GM19238 (cell line): Measurements from ENCODE around the gene REEP3.

ENCODE experiments used
- DNase-seq: peaks from one replicate; pipeline ENCODE4 v3.0.0; 2011; ENCODE audit warnings: low spot score; ENCODE audit not compliant: insufficient read length

The REEP3 gene

DNA sequence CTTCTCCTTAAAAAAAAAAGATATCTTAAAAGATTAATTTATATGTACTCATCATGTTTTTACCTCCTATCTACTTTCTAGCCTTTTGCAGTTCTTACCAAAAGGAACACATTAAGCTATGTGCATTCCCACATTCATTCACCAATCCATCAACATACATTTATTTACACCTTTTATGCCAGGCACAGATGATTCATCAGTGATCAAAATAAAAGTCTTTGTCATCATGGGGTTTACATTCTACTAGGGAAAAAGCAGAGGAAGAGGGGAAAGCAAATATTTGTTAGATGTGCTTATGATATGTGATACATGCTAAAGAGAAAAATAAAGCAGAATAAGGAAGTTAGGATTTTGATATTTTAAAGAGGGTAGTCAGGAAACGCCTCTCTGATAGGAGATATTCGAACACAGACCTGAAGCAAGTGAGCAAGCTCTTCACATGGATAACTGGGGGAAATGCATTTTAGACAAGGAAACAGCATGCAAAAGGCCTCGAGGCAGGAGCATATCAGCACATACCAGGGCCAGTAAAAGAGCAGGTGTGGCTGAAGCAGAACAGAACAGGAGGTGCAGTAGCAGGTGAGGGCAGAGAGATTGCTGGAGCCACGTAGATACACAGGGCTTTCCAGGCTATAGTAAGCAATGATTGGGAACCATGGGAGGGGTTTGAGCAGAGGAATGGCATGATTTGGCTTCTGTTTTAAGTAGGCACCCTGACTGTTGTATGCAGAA, 67.4 kb downstream of the REEP3 start:
- no peak for DNase-seq

DNA sequence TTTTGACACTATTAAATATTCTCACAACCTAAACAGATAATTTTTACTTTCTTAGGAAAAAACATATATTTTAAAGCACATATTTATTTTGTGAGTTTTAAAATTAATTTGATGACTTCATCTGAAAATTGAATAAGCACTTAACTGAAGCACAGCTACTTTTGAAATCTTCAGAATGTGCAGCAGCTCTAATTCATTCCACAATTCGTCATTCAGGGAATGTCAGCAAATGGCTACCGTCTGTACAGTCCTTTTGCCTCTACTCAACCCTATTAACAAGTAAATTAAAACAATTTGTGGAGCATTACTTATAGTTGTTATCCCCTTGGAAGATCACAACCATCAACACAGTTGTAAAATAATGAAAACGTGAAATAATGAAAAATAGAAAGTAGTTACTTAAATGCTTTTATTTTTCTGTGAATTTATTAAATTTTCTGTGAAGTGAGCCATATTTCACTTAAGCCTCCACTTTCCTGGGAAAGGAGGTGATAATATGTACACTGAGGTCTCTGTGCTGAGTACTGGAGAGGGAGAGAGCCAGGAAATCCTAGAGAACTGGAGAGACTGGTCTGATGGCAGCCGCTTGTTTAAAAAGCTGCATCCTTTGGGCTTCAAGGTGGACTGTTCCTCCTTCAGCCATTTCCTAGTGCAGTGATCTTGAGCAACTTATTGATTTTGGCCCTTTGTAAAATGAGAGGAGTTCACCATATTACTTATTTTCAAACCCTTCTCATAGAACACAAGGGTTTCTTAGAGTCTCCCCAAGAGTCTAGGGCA, 70.6 kb downstream of the REEP3 start:
- no peak for DNase-seq

DNA sequence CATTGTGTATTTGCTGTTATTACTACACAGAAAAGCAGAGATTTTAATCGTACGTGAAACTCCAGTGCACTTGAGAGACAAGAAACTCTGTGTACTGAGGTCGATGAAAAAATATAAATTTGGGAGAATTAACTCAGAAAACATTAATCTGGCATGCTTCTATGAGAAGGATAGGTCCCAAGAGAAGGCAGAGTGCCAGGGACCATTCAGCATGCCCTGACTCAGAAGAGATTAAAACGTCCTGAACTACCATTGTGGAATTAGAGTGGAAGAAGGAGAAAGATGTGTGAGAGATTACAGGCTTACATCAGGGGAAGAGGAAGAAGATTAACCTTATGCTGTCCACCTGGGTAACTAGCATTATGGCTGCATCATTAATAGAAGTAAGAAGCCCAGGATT, 72.4 kb downstream of the REEP3 start:
- DNase-seq = no peak

DNA sequence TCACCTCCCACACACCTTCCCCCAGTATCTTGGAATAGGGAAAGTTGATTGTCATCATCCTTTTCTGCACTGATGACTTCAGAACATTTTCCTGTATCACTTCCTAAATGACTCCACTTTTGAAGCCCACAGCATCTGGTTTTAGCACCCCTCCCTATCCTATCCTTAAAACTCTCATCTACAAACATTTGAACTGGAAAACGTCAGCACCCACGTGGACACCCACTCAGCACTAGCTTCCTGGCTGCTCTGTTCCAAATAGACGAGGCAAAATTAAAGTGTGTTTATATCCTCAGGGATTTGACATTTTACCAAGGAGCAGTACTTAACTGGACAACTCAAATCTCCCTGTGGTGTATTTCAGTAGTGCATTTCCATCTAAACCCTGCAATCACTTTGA, 73.9 kb downstream of the REEP3 start:
- no peak for DNase-seq

DNA sequence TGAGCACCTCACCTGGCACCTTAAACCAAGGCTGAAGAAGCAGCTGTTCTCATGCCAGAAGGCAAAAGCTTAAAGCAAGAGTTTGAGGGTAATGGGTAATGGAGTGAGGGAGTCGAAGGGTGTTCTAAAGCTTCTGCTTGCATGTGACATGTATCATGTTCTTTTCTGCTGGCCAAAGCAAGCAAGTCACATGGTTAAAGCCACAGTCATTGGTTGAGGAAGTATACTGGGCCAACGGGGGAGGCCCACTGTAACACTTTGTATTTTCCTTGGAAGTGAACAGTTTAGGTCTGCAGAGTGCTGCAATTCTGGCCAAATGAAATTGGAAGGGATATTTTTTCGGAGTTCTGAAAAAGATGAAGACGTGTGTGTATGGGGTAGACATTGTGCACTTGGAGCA, 75.7 kb downstream of the REEP3 start:
- DNase-seq = no peak

DNA sequence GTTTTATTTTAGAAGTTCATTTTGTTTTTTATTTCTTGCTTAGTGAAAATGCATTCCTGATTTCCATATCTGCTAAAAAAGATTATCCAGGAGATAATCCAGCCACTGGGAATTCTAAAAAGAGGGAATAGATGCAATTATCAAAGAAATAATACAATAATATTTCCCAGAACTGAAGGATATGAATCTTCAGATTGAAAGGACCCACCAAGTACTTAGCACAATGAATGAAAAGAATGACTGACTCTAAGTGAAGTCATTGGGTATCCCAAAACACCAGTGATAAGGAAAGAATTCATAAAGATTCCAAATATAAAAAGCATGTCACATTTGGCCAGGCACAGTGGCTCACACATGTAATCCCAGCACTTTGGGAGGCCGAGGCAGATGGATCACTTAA, 79.3 kb downstream of the REEP3 start:
- no peak for DNase-seq

DNA sequence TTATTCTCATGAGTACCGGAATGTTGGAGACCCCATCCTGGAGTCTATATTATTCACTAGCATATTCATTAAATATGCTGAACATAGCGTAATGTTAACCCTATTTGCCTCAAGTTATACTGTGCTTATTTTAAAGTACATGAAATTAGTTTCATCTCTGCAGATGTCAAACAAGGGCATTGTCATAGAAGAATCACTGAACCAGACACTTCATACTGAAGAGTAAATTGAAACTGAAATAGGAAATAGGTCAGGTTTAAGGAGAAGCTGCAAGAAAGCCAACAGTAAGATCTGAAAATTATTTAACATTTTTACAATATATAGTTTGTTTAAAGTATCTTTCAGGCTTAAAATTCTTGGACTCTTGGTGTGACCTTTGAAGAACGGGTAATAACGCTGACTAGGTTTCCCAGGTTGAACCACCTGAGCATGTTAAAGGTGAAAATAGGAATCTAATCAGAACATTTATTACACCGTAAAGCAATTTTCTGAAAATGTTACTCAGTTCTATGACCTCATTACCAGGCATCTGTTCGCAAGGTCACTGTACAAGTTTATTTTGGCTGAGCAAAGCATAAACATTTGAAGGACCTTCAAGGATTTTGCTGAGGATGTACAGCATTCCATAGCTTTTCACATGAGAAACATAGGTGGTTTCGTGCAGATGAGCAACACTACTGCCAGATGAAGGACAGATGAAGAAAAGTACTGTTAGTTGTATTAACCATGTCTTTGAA, 82.7 kb downstream of the REEP3 start:
- DNase-seq = no peak

DNA sequence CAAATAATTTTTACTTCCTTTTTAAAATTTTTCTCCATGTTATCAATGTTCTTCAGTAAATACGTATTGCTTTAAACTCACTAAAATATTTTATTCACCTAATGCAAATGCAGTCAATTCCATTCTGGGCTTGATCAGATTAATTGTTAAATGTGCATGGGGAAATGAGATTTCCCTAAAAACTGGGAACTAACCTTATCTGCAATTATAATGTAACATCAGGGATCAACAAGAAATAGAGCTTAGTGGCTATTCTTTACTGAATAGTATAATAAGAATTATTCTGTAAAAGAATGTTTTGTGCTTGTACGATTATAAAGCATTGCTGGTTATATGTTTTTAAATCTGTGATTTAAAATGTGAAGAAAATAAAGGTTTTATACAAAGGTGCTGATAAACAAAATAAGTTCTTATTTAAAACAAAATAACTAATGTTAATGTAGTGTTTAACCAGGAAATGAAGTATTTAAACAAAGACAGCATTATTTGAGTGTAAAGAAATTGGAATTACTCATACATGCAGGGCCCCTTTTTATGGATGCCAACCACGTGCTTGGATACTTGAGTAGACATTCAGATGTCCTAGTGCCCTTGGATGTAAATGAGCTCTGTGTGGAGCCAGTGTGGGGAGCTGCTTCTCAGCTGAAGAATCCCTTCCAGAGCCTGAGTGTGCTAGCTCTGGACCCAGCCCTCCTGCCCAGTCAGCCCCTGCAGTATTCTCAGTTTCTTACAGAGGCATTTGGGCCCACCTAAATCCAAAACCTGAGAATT, 84.2 kb downstream of the REEP3 start:
- DNase-seq = no peak

DNA sequence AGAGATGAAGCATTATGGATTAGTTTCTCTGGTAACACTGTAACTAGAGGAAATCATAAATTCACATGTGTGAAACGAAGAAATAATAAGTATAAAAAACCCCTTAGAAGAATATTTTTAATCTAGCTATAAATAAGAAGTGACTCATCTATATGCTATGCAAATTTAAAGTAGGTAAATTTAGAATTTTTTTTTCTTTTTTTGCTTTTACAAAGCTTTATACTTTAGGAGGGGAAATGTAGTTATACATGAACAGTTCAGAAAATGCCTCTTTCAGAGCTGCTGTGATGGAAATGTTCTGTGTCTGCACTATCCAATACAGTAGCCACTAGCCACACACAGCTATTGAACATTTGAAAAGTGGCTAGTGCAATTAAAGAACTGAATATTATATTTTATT, 87.3 kb downstream of the REEP3 start:
- no peak for DNase-seq

DNA sequence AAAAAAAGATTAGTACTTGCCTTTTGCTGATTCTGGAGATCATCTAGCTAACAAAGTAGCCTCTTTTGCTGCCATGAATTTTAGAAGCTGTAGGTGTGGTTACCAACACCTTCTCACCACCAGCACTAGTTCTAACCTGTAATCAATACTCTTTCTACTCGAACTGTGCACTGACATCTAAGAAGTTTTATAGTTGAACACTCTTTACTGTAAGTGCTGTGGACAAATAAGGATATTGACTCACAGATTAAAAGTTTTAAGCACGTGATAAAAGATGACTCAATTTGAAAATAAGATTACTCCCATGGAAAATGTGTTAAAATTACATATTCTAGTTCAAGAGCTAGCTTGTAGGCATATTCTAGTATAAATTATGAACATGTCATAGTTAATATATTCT, 89.9 kb downstream of the REEP3 start:
- DNase-seq = no peak

DNA sequence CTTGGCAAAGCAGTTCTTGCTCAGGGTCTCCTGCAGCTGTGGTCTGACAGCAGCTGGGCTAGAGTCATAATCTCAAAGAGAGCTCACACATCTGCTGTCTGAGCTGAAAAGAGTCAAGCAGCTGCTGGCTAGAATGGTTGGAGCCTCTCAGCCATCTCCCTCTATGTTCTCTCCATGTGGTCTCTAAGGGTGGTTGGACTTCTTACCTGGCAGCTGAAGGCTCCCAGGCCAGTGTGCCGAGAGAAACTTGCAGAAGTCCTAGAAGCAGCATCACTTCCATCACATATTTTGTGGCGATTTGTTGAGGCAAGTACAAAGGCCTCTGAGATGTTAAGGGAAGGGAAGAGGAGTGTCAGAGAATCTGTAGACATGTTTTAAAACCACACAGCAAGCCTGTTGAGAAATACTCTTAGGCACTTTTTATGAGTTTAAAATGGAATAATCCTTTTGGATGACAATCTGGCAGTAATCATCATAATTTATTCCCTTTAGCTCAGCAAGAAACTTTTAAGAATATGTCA, 93.2 kb downstream of the REEP3 start:
- DNase-seq = no peak

DNA sequence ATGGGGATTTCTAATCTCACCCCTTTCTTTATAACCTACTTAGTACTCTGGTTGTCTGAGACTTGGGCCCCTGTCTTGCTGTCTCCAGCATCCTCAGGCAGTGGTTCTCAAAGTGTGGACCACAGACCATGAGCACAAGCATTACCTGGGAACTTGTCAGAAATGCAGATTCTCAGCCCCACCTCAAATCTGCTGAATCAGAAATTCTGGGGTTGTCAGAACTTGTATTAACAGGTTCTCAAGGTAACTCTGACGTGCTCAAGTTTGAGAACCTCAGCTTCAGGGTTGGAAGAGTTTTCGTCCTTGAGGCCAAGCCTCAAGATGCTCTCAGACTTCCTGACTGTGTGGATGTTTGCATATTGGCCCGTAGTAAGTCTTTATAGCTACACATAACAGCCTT, 97.4 kb downstream of the REEP3 start:
- no peak for DNase-seq

DNA sequence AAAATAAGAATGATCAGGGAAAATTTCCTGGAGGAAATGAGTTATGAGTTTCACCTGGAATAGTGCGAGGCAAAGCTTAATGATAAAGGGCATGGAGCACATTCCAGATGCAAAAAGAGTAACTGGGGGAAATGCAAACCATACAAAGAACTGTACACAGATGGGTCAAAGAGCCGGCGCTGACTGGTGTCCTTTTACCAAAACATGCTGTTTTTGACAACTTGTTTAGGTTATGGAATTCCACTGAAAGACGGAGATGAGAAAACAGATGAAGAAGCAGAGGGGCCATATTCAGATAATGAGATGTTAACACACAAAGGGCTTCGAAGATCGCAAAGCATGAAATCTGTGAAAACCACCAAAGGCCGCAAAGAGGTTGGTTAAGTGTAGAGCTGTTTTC, 98.2 kb downstream of the REEP3 start:
- no peak for DNase-seq

DNA sequence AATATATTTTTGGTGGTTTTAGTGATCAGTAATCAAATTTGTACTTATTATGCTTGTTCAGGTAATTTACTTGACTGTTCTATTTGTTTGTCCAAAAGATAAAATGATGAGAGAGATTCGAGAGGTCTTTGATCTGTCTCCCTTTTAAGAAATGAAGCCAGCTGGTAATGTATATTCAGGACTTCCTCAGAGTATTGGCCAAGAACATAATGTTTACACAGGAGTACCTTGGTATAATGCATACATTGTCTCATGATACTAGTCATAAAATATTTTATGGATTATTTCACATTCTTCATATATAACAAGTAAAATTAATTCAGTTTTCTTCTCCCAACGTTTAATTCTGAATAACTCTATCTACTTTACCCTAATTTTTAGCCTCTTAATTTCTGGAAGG, 100.9 kb downstream of the REEP3 start:
- no peak for DNase-seq

DNA sequence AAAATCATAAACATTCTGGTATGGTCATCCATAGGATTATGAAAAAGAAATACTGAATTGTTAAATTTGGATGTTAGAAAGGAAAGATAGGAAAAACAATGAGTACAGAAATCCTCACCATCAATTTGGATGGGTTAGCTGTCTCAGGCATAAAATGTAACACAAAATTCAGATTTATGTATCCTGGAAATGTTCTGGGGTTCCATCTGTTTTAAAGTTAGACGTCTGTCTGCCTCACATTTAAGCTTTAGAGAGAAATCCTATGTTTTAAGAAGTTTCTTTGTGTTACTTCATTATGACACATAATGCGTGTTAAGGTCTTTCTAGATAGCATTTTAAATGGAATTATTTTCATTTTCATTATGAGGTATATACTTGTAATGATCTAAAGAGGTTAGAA, 103.5 kb downstream of the REEP3 start:
- DNase-seq = no peak

DNA sequence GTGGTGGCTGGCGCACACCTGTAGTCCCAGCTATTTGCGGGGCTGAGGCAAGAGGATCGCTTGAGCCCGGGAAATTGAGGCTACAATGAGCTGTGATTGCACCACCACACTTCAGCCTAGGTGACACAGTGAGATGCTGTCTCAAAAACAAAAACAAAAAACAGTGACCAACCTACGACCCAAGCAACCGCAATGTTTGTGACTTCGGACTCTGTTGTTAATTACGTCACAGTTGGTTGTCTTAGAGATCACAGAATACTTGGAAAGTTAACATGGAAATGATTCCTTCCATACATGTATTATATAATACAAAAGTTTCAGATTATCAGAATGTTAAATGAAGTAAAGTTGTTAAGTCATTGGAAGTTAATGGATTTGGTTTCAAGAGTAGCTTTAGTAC, 106.2 kb downstream of the REEP3 start:
- no peak for DNase-seq

DNA sequence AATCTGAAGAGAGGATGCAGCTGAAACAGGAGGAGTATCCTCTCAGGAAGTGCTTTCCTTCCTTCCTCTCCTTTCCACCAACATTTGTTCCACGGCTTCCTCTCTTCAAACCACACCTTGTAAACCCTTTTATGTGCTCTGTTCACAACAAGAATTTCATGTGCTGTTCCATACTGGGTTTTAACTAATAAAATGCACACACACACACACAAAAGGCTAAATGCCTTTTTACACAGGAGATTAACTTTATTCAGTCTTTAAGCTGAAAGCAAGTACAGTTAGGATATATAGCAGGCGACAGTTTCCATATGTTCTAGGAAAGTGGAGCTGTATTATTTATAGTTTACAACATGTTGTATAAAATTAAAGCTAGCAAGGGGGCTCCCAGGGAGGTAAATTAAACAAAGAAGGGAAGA, 106.7 kb downstream of the REEP3 start:
- no peak for DNase-seq

DNA sequence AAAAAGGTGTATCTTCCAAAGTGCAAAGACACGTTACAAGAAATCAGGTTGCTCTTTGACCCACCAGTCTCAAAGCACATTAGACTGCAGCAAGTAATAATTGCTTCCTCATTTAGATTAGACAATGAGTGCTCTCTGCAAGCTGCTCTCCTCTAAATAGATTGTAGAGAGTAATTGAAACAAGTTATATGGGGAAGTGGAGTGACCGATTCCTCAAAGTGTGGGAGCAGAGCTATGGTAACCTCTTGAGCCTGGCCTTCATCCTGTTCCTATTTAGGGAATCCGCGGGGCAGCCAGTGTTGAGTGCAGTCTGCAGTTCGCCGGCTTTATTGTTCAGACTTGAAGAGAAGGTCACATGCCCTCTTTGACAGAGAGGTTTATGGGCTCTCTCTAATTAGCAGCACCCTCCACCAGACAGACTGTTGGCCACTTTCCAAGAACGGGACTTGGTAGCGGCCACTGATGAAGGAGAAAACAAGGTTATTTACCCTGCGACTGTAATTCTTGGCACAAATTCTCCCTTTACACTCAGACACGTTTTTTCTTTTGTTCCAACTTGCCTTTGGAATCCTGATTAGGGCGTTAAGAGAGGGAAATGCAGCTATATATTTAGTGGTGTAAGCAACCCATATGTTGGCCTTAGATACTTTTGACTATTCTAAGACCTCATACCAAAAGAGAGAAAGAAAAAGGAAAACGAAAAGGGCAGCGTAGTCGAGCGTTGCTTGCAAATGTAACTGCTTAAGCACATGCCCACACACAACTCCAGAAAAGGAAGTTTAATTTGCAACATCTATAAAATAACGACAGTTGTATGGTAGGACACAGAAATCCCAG, 107.5 kb downstream of the REEP3 start:
- peak; percentile 39 for DNase-seq

DNA sequence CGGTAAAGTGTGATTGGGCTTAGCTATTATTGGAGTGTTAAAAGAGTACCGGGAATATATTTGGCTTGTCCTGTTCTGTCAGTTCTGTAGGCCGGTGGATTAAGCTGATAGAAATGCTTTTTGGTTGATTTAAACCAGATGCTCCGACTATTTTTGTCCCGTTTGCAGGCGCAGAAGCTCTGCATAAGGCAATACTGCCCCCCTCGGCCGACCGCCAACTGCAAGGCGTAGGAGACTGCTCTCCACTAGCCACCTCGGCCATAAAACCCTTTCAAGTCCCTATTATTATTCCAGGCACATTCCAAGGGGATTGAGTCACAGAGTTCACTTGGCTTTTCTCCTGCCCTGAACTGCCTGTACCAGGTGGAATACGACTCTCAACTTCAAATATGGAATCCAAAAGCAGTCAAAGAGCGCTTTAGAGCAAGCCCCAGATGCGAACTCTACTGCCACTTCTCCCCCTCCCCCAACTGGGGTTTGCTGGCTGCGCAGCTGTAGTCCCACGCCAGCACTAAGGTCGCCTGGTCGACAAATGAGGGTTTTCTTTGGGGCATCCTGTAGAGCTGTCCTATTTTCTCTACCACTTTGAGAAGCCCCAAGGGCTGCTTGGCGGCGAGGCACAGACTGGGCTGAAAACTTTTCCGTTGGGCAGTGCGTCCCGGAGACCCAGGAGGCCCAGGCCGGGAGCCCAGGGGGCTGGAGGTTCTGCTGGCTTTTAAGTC, 108.3 kb downstream of the REEP3 start:
- peak; percentile 50 for DNase-seq
